ENCODE data around the gene SCN11A. TPM values are rescaled to one million over a fixed set of nuclear protein-coding genes. Genes with fewer than 3 reads are reported as not detected.

SCN11A gene
- total and polyA plus RNA-seq, 9 of the 15 experiments (the other 6 are each of a cell fraction or from before 2014, with no cell fraction given): 0.01 to 0.05 (median 0.04) TPM; not detected in 6

DNA sequence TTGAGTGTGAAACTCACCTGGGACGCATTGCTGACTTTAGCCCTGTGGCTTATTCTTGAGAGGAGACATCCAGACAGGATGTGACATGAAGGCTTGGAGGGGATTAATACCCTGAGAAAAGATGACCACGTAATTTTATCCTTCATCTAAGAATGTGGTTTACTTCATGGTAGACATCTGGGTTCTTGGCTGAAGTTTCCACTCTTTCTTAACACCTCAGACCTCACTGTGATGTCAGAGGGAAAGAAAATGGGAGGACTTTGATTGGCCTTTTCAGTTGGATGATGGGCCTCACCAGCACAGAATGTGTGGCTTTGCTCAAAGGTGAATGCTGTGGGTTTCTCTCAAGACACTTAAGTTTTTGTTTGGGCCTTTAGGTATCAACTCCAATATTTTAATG, 39.2 kb upstream of the SCN11A start:
- no peak for FAIRE-seq
- BruUV-seq (replicated peaks): no TSS peak
- POLR2A ChIA-PET: no interaction called here

More for the DNA sequence above, 39.2 kb upstream of the SCN11A start:
- ATAC-seq (no peak), DNase-seq (ENCODE audit: extremely low read depth in 1 of 4, low spot score in 3 of 4) (no peak)
- in situ Hi-C loops (cut with MboI): no loop called here
- Histone ChIP-seq H3K9me1 (ENCODE audit: control insufficient read depth, insufficient read depth, low read length) (no peaks in the 10 kb centered on the region), H3K27ac (ENCODE audit: extremely low read depth, low read depth, low read length) (no peak overlapping the region), H2AFZ (ENCODE audit: low read depth, low read length) (no peak overlapping the region), H3K4me1 (replicated peaks in 1 of 2; ENCODE audit: control insufficient read depth in 2 of 2, insufficient read depth in 2 of 2, low read length in 2 of 2) (no peaks in the 10 kb centered on the region), H3K4me3 (no peak overlapping the region), H3K9ac (ENCODE audit: insufficient read depth in 1 of 2, low read depth in 2 of 2, low read length in 2 of 2) (no peak overlapping the region), H4K20me1 (replicated peaks; ENCODE audit: control insufficient read depth, insufficient read depth, low read length) (no peaks in the 10 kb centered on the region), H3K4me2 (ENCODE audit: insufficient read depth, low read length) (no peak overlapping the region), H3K36me3 (ENCODE audit: control insufficient read depth, insufficient read depth, low read length) (peaks cover 84% of the 10 kb centered on the region), H3K9me3 (replicated peaks; ENCODE audit: control insufficient read depth, insufficient read depth, low read depth, low read length) (no peaks in the 10 kb centered on the region), H3K79me2 (ENCODE audit: control insufficient read depth, insufficient read depth, low read length) (no peaks in the 10 kb centered on the region), H3K27me3 (ENCODE audit: control insufficient read depth in 2 of 2, insufficient read depth in 2 of 2, low read length in 2 of 2) (no peaks in the 10 kb centered on the region)
- CTCF ChIA-PET (ENCODE audit: low intra/inter-chr PET ratio): no interaction called here
- TF ChIP-seq NR2F6 (CRISPR knock-in tag; IDR thresholded peaks at IDR 0.05) (no peak), KLF16 (IDR thresholded peaks at IDR 0.05) (no peak), ESRRA (IDR thresholded peaks at IDR 0.05; ENCODE audit: borderline replicate concordance, low read depth) (no peak), HMG20B (CRISPR knock-in tag; IDR thresholded peaks at IDR 0.05) (no peak), ZC3H4 (CRISPR knock-in tag; IDR thresholded peaks at IDR 0.05; ENCODE audit: borderline replicate concordance) (no peak), CBX8 (IDR thresholded peaks at IDR 0.05; ENCODE audit: borderline replicate concordance, extremely low read depth, low read depth, low read length, poor library complexity, severe bottlenecking) (no peak), RCOR1 (IDR thresholded peaks at IDR 0.05; ENCODE audit: borderline replicate concordance in 1 of 2, low read depth in 2 of 2, low read length in 2 of 2) (no peak)
- TF ChIP-seq, protein P1, sequence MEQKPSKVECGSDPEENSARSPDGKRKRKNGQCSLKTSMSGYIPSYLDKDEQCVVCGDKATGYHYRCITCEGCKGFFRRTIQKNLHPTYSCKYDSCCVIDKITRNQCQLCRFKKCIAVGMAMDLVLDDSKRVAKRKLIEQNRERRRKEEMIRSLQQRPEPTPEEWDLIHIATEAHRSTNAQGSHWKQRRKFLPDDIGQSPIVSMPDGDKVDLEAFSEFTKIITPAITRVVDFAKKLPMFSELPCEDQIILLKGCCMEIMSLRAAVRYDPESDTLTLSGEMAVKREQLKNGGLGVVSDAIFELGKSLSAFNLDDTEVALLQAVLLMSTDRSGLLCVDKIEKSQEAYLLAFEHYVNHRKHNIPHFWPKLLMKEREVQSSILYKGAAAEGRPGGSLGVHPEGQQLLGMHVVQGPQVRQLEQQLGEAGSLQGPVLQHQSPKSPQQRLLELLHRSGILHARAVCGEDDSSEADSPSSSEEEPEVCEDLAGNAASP (IDR thresholded peaks at IDR 0.05): no peak
- TF ChIP-seq, protein P2, sequence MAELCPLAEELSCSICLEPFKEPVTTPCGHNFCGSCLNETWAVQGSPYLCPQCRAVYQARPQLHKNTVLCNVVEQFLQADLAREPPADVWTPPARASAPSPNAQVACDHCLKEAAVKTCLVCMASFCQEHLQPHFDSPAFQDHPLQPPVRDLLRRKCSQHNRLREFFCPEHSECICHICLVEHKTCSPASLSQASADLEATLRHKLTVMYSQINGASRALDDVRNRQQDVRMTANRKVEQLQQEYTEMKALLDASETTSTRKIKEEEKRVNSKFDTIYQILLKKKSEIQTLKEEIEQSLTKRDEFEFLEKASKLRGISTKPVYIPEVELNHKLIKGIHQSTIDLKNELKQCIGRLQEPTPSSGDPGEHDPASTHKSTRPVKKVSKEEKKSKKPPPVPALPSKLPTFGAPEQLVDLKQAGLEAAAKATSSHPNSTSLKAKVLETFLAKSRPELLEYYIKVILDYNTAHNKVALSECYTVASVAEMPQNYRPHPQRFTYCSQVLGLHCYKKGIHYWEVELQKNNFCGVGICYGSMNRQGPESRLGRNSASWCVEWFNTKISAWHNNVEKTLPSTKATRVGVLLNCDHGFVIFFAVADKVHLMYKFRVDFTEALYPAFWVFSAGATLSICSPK (IDR thresholded peaks at IDR 0.05; ENCODE audit: borderline replicate concordance): no peak
- TF ChIP-seq, protein P3, sequence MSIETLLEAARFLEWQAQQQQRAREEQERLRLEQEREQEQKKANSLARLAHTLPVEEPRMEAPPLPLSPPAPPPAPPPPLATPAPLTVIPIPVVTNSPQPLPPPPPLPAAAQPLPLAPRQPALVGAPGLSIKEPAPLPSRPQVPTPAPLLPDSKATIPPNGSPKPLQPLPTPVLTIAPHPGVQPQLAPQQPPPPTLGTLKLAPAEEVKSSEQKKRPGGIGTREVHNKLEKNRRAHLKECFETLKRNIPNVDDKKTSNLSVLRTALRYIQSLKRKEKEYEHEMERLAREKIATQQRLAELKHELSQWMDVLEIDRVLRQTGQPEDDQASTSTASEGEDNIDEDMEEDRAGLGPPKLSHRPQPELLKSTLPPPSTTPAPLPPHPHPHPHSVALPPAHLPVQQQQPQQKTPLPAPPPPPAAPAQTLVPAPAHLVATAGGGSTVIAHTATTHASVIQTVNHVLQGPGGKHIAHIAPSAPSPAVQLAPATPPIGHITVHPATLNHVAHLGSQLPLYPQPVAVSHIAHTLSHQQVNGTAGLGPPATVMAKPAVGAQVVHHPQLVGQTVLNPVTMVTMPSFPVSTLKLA (conservative IDR thresholded peaks at IDR 0.05): no peak
- intact Hi-C loops (cut with micrococcal nuclease): no loop called here
- WGBS (ENCODE audit: insufficient coverage, low coverage, missing lambda C conversion rate): 70% methylated on average over 2 of the region's 2 CpGs
